HG03135 (cell line): ENCODE measurements around the gene AKNAD1.

Experiments
- ATAC-seq: cut with Tn5 transposase; IDR thresholded peaks from one replicate; pipeline ENCODE4 v1.9.1; 2021; ENCODE audit warnings: mild to moderate bottlenecking, moderate library complexity; ENCODE audit not compliant: unreplicated experiment

Gene AKNAD1

DNA sequence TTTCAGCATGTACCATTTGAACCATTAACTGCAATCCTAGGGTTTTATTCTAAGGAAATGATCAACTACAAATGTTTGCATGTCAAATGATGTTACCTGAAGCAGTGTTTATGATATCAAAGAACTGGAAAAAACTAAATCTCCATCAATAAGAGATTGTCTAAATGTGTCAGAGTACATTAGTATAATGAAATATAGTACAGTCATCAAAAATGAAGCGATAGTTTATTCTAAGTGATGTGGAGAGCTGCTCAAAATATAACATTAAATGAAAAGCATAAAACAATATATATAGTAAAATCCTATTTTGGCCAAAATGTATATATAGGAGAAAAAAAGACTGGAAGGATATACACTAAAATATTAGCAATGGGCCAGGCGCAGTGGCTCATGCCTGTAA lies 24.0 kb downstream of the AKNAD1 start:
- no peak for ATAC-seq

DNA sequence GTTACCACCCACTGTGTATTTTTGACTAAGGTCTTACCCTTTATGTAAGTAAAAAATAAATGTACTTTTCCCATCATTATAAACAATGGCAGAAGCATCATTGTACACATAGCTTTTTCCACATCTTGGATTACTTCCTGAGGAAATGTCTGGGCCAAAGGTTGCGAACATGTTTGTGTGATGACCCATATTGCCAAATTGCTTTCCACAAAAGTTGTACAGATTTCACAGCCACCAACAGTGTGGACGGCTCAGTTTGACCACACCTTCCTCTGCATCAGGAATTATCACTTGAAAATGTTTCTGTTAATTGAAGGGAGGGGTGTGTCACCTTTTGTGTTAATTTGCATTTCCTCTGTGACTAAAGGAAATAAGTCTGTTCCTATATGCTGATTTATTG lies 25.7 kb downstream of the AKNAD1 start:
- no peak for ATAC-seq

DNA sequence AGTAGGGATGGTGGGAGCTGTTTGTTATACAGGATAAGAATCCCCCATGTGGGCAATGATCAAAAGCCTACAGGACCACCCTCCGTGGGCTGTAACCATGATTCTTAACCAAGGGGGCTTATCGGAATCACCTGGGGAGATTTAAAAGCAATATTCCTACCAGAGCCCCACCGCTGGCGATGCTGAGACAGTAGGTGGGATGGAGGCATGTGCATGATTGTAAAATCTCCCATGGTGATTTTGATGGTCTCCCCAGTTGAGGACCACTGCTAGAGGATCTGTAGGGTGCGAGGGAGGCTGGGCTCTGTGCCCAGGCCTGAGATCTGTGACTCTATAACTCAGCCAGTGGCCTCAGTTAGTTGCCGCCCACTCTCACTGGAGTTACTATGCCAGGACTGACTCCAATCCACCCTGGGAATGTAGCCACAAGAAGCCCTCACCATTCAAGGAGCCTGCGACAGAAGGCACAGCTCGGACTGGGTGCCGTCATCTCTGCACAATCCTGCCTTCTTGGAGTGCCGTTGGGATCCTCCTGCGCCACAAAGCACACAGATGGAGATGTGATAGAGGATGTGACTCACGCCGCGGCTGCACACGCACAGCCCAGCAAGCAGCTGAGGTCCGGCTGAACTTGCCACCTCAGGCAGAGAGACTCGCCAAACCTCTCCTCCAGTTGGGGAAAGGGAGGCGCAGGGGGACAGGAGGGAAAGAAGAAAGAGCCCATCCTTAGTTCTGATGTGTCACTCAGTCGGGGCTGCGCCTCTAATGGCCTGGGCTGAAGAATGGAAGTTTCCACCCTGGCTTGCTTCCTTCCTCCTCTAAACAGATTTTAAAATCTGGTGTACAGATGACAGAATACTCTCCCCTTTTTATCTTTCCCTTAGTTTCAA lies 26.5 kb downstream of the AKNAD1 start:
- no peak for ATAC-seq

DNA sequence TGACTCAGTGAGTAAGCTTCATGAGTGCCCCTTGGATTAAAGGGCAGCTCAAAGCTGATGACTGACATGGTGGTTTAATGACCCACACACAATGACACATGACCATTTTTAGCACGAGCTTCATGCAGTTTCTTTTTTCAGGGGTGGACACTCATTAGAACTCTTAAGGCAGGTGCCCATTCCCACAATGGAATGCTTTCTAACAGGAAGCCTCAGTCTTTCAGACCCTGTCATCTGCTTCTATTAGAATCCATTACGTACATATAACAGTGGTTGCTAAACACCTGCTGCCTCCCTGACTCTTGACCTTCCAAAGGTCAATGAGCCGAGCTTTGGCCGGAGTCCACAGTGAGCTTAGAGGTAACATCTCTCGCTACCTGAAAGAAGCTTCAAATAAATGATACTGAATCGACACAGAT lies 27.4 kb downstream of the AKNAD1 start:
- ATAC-seq: no peak

DNA sequence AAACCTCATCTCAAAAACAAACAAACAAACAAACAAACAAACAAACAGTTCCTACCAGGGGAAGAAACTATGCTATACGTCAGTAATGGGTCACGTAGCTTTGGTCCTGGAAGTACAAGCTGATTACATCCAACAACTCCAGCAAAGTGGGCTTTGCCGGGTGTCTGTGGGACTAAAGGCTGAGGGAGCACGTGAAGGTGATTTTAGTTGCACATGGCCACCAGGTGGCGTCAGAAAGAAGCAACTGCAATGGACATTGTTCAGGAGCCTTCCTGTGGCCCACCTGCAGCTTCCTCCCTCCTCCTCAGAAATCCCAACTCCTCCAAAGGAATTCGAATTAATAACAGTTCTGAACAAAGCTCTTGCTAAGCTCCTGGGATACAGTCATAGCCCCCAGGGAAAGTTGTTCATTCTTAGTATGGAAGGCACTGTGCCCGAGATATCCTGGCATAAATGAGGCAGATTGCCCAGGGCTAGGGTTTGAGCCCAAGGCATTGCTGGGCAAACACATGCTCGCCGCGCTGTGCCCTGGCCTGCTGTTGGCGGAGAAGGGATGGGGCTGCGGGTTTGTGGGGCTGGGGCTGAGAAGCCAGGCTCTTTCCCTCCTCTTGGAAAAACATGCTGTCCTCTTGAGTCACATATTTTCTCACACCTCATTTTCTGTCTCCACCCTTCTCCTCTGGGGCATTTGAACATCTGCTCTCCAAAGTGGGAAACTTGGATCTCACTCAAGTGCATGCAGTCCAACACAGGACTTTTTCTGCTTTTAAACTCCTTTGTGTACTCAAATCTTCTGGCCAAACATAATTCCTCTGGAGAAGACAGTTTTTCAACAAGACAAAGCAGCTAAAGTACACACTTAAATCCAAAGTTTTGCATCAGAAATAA lies 28.6 kb downstream of the AKNAD1 start:
- ATAC-seq: no peak

DNA sequence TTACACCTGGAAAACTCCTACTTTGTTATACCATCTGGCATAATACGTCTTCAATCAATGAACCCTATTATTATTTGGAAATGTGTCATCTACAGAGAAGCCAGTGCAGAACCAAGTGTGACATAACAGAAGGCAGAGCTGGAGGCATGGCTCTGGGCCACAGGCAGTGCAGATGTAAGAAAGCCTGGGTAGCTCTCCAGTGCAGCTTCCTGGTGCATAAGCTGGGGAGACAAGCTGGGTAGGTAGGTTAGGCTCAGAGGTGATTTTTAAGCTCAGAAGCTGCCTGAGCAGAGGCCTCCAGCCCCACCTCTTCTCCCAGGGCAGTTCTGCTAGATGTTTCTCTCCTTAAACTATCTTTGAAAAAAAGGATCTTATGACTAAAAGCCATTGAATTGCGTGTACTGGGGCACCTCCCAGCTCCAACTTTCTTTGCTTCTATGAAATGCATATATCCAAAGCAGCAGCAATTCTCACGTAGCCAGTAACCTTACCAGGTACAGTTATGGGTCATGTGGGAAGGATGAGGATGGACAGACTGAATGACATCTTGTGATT lies 30.7 kb downstream of the AKNAD1 start:
- no peak for ATAC-seq

DNA sequence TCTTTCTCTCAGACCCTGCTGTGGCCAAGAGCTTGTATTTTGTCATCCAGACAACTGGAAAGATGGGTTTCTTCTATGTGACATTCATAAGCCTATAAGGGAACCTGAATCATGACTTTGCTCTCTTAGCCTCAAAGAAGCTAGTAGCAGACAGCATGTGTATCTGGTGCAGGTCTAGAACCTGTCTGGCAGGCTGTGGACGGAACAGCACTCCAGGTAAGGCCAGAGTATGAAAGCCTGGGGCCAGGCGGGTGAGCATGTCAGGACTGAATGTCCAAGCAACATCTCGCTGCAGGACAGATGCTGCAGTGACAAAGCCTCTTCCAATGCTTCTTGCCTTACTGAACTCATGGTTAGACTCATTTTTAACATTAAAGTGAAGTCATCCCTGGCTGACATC lies 32.8 kb downstream of the AKNAD1 start:
- ATAC-seq: no peak

DNA sequence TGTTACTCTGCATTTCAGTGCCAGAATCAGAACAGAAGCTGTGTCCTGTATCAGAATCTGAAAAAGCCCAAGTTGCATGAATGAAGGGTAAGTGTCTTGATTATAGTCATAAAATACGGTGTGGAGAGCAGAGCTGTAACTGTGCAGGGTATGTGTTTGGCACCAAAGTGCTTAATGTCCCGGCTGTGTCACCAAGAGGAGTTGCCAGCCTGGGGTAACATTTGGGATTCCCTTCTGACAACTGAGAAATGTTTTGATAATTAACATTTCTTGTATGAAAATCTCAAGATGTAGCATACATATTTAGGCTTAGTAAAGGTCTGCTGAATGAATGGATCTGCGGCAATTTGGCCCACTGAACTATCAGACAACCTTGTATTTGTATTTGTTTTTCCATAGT lies 33.3 kb downstream of the AKNAD1 start:
- ATAC-seq: no peak

DNA sequence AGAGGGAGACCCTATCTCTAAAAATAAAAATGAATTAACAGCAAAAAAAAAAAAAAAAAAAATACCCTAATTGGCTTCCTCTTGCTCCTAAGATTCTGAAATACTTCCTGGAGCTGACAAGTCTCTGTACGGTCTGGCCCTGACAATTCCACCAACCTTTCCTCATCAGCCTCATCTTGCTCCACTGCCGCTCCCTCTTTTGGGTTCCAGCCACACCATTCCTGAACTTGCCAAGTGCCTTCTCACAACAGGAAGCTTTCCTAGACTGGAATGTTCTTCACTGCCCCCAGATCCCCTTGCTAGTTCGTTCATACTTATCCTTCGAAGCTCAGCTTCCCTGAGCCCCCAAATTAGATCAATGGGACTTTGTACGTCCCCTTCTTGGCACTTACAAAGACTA lies 37.0 kb downstream of the AKNAD1 start:
- no peak for ATAC-seq

DNA sequence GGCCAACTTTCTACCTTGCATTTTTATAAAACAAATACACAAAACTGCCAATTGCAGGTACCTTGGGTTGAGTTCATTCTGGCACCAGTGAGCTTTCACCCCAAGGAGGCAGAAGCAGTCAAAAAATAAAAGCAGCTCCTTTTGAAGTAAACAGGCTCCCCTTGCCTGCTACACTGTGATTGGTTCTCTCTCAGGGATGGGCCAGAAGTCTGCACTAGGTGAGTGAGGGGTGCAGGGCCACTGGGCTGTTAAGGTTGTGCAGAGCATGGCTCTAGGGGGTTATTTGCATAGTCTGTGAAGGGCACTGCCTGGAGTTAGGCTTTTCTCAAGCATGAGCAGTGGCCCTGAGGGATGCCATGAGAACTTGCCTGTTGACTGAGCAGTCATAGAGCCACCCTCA lies 39.1 kb downstream of the AKNAD1 start:
- no peak for ATAC-seq

DNA sequence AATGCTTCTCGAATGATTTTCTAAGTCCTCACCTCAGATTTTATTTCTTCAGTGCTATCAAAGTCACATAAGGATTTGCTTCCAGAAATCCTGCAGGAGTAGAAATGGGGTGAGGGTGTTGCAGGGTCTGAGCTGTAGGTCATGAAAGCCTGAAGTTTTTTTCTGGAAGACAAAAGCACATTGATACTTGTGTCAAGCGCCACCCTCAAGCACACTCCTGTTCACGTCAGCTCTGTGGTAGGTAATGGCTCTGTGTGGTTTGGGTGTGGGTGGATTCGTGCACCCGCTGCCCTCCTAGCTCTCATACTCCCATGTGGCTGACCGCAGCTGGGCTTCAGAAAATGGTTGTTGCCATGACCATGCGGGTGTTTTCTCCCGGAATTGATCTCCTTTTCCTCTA lies 39.9 kb downstream of the AKNAD1 start:
- ATAC-seq: no peak

DNA sequence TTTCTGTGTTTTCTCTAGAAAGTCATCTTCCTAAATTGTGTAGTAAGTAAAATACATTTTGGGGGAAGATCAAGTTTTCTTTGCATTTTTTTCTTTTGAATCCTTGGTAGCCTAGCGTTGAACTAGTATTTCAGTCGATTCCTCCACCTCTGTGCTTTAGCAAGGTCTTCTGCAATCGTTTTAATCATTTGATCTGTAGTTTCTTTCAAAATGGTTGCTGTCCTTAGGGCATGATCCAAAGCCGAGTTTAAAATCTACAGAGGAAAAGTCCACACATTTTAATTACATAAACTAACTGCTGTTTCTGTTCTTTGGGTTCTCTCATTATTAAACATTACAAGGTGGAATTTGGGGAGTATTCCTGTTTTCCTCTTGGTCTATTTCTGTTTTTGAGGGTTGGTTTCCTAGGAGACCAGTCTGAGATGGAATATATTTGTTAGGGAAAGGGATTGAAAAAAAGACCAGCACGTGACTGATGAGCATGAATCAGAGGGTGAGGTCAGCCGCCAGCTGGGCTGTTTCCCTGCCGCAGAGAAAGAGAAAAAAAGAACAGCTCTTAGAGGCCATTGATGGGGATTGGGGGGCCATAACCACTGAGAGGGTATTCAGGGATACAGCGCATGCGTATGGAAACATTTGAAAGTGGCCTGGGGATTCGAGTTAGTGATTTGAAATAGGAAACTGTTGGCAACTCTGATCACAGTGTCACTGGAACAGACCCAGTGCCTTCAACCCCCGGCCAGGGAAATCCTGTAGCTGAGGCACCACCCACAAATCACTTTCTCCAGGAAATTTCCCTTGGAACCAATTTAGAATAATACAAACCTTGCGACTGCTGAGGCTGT lies 40.6 kb downstream of the AKNAD1 start:
- no peak for ATAC-seq

DNA sequence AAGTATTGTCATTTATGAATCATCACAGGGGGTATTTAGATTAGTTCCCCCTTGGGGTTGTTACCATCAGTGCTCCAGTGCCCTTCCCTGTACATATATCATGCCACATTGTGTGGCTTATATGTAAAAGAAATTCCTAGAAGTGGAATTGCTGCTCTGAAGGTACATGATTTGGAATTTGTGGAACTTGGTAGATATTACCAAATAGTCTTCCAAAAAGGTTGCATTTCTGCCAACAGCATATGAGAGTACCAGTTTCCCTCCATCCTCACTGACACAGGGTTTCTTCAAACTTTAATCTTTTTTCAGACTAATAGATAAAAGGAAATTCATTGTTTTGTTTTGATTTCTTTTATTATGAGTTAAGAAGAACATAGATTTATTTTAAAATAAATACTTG lies 41.3 kb downstream of the AKNAD1 start:
- ATAC-seq: no peak

DNA sequence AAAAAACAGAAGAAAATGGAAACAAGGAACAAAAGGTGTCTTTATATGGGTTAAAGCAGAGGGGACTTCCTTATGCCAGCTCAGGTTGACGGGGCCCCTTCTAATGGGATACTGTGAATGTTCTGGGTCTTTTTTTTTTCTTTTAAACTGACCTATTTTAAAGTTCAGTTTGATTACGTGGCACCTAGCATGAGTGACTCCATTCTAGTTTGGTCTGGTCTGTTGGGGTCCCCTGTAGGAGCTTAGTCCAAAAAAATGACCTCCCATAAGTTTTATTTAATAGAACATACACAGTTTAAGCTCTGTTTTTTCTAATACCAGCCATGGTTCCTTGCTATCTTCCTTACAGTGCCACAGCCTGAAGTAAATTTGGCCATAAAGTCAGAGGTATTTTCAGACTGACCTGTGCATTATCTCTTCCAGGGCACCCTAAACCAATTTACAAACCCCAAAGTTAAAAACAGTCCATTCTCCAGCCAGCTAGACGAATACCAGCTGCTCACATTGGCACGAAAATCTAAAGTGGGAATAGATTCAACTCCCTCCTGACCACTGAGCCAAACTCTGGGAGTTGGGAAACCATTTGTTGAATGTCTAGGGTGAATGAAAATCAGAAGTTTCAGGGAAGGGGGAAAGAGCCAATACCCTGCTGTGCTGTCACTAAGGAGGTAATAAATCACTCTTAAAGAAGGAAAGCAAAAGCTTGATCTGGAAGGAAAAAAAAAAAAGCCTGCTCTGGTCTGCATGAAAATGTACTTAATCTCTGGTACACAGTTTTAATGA lies 42.4 kb downstream of the AKNAD1 start:
- no peak for ATAC-seq

DNA sequence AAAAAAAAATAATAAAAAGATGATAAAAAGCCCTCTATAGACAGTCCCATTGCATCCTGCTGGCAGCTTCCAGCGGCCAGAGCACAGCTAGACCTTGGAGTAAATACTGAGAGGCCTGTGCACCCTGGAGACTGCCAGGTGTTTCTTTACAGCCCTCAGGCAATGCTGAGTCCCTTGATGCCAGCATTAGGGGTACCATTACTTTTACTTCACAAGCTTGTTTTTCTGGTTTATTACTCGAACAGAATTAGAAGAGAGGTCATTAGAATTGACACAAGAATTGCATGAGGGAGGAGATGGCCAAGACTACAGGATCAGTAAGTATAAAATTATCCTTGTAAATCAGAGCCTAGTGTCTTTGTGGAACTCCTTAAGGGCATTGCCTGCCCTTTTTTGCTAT lies 43.6 kb downstream of the AKNAD1 start:
- no peak for ATAC-seq

DNA sequence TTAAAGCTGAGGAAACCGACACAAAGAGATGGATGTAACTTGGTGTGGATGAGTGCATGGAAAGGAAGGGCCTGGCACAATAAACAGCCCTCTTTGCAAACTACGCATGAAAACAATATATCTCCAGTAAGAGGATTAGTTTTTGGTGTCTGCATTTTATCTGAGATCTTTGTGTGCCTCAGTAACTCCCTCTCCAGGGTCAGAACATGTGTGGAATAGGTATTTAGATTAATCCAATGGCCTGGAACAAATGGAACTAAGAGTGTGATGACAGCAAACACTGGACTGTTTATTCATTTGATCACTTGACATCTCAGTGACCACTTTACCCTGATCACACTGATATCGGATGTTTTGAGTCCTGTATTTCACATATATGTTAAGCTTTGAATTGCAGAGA lies 45.3 kb downstream of the AKNAD1 start:
- ATAC-seq: no peak

DNA sequence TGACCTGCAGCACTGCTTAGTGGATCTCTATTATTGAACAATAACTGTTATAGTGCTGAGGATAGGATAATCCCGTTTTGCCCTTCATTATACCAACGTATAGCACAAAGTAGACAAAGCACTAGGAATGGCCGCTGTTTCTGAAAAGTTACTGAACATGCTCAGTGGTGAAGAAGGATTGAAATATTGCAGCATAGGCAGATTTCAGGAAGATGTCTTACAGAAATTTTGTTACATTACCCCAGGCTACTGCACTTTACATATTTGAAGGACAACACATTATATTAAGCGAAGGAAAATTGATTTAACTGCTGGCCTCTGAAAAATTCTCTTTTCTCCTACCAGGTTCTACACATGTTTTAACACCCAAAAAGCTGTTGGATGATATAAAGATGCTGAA lies 48.5 kb downstream of the AKNAD1 start:
- ATAC-seq: no peak

DNA sequence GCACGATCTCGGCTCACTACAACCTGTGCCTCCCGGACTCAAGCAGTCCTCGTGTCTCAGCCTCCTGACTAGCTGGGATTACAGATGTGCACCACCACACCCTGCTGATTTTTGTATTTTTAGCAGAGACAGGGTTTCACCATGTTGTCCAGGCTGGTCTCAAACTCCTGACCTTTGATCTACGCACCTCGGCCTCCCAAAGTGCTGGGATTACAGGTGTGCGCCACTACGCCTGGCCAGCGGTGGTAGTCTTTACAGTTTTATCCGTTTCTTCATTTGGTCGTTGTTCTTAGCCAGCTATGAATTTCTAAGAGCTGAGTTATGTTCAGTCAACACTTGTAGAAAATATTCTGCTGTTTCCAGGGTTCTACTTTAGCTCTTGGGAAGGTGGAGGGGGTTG lies 53.3 kb downstream of the AKNAD1 start:
- ATAC-seq: no peak

DNA sequence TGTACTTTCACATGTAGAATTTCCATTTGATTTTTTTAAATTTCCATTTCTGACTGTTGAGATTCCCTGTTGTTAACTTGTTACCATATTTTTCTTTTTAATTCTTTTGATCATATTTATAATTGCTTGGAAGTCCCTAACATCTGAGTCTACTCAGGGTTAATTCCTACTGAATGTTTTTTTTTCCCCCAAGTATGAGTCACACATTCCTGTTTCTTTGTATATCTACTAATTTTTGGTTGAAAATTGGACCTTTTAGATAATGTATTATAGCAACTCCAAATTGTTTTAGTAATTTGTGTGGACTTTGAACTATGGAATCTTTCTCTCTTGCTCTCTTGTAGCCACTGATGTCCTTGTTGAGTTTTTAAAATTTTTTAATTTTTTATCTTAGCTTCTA lies 55.8 kb downstream of the AKNAD1 start:
- ATAC-seq: no peak

DNA sequence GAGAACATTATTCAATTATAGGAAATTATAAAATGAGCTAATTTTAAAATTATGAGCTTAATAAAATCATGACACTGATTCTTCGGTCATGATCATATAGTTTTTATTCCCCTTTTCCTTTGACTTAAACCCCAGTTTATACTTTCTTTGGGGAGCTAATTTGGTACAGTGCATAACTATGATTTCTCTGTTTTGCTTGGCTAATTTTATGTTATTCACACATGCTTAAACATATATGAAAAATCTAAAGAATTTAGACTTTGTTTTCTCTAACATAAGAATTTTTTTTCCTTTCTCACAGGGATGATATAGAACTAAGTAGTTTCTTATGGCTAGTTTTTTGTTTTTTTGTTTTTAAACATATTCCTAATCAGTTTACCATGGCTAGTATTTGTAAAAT lies 57.9 kb downstream of the AKNAD1 start:
- no peak for ATAC-seq
